K562 (cell line): ENCODE data around the gene COL4A2. TPM values are rescaled to one million over a fixed set of nuclear protein-coding genes. Genes with fewer than 3 reads are reported as not detected.

Source experiments
- ATAC-seq: fragments of 200-7000 bp; cut with Tn5 transposase; 3 replicates; pipeline ENCODE4 v1.9.1; 2020; ENCODE audit warnings: moderate library complexity
- BruUV-seq: library from RNA; stranded (reverse); fragments of 400-500 nt; replicated peaks from 2 replicates; lab custom pipeline; 2021; lab: Mats Ljungman, UMichigan
- CTCF ChIA-PET: fragments of 300-600 bp; formaldehyde crosslinking; extraction: SDS; loops from one replicate; lab custom pipeline; 2021; ENCODE audit warnings: low intra/inter-chr PET ratio; lab: Yijun Ruan, JAX
- POLR2A ChIA-PET: fragments of 300-600, 350-650 bp; sonication (Branson Sonifier 250); formaldehyde crosslinking; extraction: SDS; loops from one replicate; lab custom pipeline; 2021; ENCODE audit warnings: antibody characterized with exemption, inconsistent platforms; lab: Yijun Ruan, JAX
- DNase-seq, 4 experiments: peaks; one replicate each; pipeline versions ENCODE4 v3.0.0 to v3.0.0-alpha.2; 2011 to 2018; ENCODE audit warnings: low spot score in 3 of 4, mixed read lengths in 3 of 4; ENCODE audit errors: extremely low read depth in 1 of 4
- FAIRE-seq: peaks from 2 replicates; lab custom pipeline; 2011; peaks lifted over from hg19 to GRCh38; lab: Jason Lieb, UNC
- H2AFZ ChIP-seq: 2 replicates; pipeline ENCODE4 v1.6.0; 2011; ENCODE audit warnings: low read depth, low read length, control low read depth, inconsistent platforms
- H3K27ac ChIP-seq: fragments of 200-600 bp; 3 replicates; pipeline ENCODE4 v1.8.0; 2011; ENCODE audit warnings: low read depth, mild to moderate bottlenecking, control low read depth, inconsistent platforms, low read length, moderate library complexity, mixed read lengths; ENCODE audit errors: extremely low read depth
- H3K27me3 ChIP-seq, 2 experiments: fragments of 300-600 bp in 1 of 2; 2 replicates in 1 of 2; 3 replicates in 1 of 2; pipeline versions ENCODE4 v1.6.0 to v1.8.0; 2011; ENCODE audit warnings: inconsistent platforms in 2 of 2, low read length in 2 of 2, mild to moderate bottlenecking in 1 of 2, mixed read lengths in 1 of 2, moderate library complexity in 1 of 2; ENCODE audit not compliant: control insufficient read depth in 2 of 2, insufficient read depth in 2 of 2
- H3K36me3 ChIP-seq: fragments of 300-600 bp; 3 replicates; pipeline ENCODE4 v1.8.0; 2011; ENCODE audit warnings: mild to moderate bottlenecking, low read length, inconsistent platforms; ENCODE audit not compliant: control insufficient read depth, insufficient read depth
- H3K4me1 ChIP-seq, 2 experiments: fragments of 200-600 bp in 1 of 2; replicated peaks in 1 of 2; 2 replicates in 1 of 2; 3 replicates in 1 of 2; pipeline versions ENCODE4 v1.5.1 to v1.8.0; 2011; ENCODE audit warnings: inconsistent platforms in 2 of 2, low read length in 2 of 2, mild to moderate bottlenecking in 1 of 2, mixed read lengths in 1 of 2, moderate library complexity in 1 of 2; ENCODE audit not compliant: control insufficient read depth in 2 of 2, insufficient read depth in 2 of 2
- H3K4me2 ChIP-seq: 2 replicates; pipeline ENCODE4 v1.6.1; 2011; ENCODE audit warnings: low read length, control low read depth, inconsistent platforms, mixed read lengths; ENCODE audit not compliant: insufficient read depth
- H3K4me3 ChIP-seq: fragments of 200-600 bp; sonication (generic), shearing (Covaris generic); 2 replicates; pipeline ENCODE4 v1.5.1; 2016; ENCODE audit warnings: control low read depth, inconsistent platforms
- H3K79me2 ChIP-seq: fragments of 200-600 bp; 3 replicates; pipeline ENCODE4 v1.8.0; 2011; ENCODE audit warnings: low read length, inconsistent platforms; ENCODE audit not compliant: control insufficient read depth, insufficient read depth
- H3K9ac ChIP-seq, 2 experiments: 2 replicates each; pipeline versions ENCODE4 v1.6.0 to v1.6.1; 2011; ENCODE audit warnings: low read depth in 2 of 2, low read length in 2 of 2, control low read depth in 1 of 2, inconsistent platforms in 1 of 2, mild to moderate bottlenecking in 1 of 2, mixed read lengths in 1 of 2; ENCODE audit not compliant: insufficient read depth in 1 of 2
- H3K9me1 ChIP-seq: one replicate; pipeline ENCODE4 v1.6.0; 2011; ENCODE audit warnings: inconsistent platforms, mild to moderate bottlenecking, low read length, moderate library complexity; ENCODE audit not compliant: control insufficient read depth, insufficient read depth
- H3K9me3 ChIP-seq: replicated peaks from 2 replicates; pipeline ENCODE4 v1.5.1; 2011; ENCODE audit warnings: low read depth, low read length, inconsistent platforms; ENCODE audit not compliant: control insufficient read depth, insufficient read depth
- H4K20me1 ChIP-seq: replicated peaks from 2 replicates; pipeline ENCODE4 v1.6.1; 2011; ENCODE audit warnings: low read length, inconsistent platforms, mixed read lengths; ENCODE audit not compliant: control insufficient read depth, insufficient read depth
- BCLAF1 ChIP-seq, 2 experiments: fragments of 450-650 bp in 1 of 2; IDR thresholded peaks; 2 replicates each; pipeline ENCODE4 v1.6.1; 2011 to 2017; ENCODE audit warnings: low read depth in 2 of 2, antibody characterized with exemption in 1 of 2, borderline replicate concordance in 1 of 2, low read length in 1 of 2, mild to moderate bottlenecking in 1 of 2, mixed read lengths in 1 of 2; ENCODE audit not compliant: control insufficient read depth in 1 of 2
- FOXJ3 ChIP-seq: sonication (generic); formaldehyde crosslinking; IDR thresholded peaks from 2 replicates; pipeline ENCODE4 v1.4.0; 2020; ENCODE audit warnings: mild to moderate bottlenecking, missing genetic modification reagents
- GATAD2B ChIP-seq: fragments of 450-650 bp; IDR thresholded peaks from 2 replicates; pipeline ENCODE4 v1.6.1; 2017; ENCODE audit warnings: mild to moderate bottlenecking, borderline replicate concordance
- HMBOX1 ChIP-seq: sonication (generic); IDR thresholded peaks from 2 replicates; pipeline ENCODE4 v1.6.1; 2016
- HOMEZ ChIP-seq: fragments of 250-450 bp; sonication (Bioruptor Pico); IDR thresholded peaks from 2 replicates; pipeline ENCODE4 v1.4.0; 2020; ENCODE audit warnings: mild to moderate bottlenecking, moderate library complexity
- MYC ChIP-seq, 2 experiments: fragments of 250-450 bp in 1 of 2; sonication (Bioruptor Pico) in 1 of 2; IDR thresholded peaks; 2 replicates each; pipeline versions ENCODE4 v1.5.1 to v1.6.1; 2012 to 2021; ENCODE audit warnings: low read depth in 2 of 2, borderline replicate concordance in 1 of 2, improper control_type of control experiment in 1 of 2, low read length in 1 of 2, mild to moderate bottlenecking in 1 of 2, moderate library complexity in 1 of 2
- NUFIP1 ChIP-seq: fragments of 450-650 bp; IDR thresholded peaks from 2 replicates; pipeline ENCODE4 v1.6.1; 2018; ENCODE audit not compliant: partially characterized antibody
- POLR2A ChIP-seq: fragments of 450-650 bp; conservative IDR thresholded peaks from 2 replicates; pipeline ENCODE4 v1.6.1; 2016
- SMAD3 ChIP-seq: fragments of 450-650 bp; formaldehyde crosslinking; conservative IDR thresholded peaks from 2 replicates; pipeline ENCODE4 v1.4.0; 2020; ENCODE audit warnings: mild to moderate bottlenecking
- SMARCC2 ChIP-seq: fragments of 450-650 bp; IDR thresholded peaks from 2 replicates; pipeline ENCODE4 v1.6.1; 2017; ENCODE audit warnings: antibody characterized with exemption, moderate library complexity, mild to moderate bottlenecking, low read depth
- ZKSCAN3 ChIP-seq: fragments of 250-450 bp; sonication (Bioruptor Pico); IDR thresholded peaks from 2 replicates; pipeline ENCODE4 v1.4.0; 2020
- WGBS: fragments of 100-300 bp; shearing (Covaris generic); methylation state at CpG from one replicate; pipeline ENCODE4 v1.1.6; 2016; ENCODE audit warnings: low coverage, mixed read lengths; ENCODE audit not compliant: insufficient coverage; ENCODE audit errors: missing lambda C conversion rate; 5-methylcytosine and 5-hydroxymethylcytosine counted together
- in situ Hi-C: fragments of 300-500 bp; cut with MboI; formaldehyde crosslinking; loops from 4 replicates; pipeline ENCODE4 v1.15.0; 2018; ENCODE audit warnings: inconsistent platforms, mixed read lengths
- intact Hi-C: fragments of 100-400 bp; cut with micrococcal nuclease; formaldehyde crosslinking; loops from 2 replicates; pipeline ENCODE4 v1.14.2; 2022
- polyA plus RNA-seq, 8 experiments: library from polyadenylated mRNA; depleted of rRNA in 4 of 8; stranded (reverse) in 5 of 8; unstranded in 3 of 8; fragments of >200 nt; fragmentation: Nextera tagmentation in 2 of 8; fragmentation: Illumina TruSeq in 1 of 8; extraction: Ambion mirVana in 2 of 8; extraction: Trizol in 1 of 8; gene quantifications; 2 replicates each; pipeline versions ENCODE4 v1.2.1 to v1.2.3, GENCODE V29; 2011 to 2014; ENCODE audit warnings: inconsistent platforms in 1 of 8, missing spikeins in 1 of 8
- total RNA-seq, 7 experiments: library from RNA; depleted of rRNA in 6 of 7; stranded (reverse); fragments of >200 nt in 6 of 7; fragmentation: Illumina TruSeq in 2 of 7; extraction: Trizol in 2 of 7; gene quantifications; 2 replicates each; pipeline versions ENCODE4 v1.2.1 to v1.2.3, GENCODE V29; 2011 to 2021; ENCODE audit warnings: low replicate concordance in 1 of 7

COL4A2 gene
- total and polyA plus RNA-seq, 9 of the 15 experiments (the other 6 are each of a cell fraction or from before 2014, with no cell fraction given), result 0.13 to 15.2 (median 8.1) TPM

GRCh38 chr13:110341445-110342244 is 34.6 kb downstream of the COL4A2 start (continued):
- no peak for TF ChIP-seq GATAD2B
- no peak for TF ChIP-seq NUFIP1
- TF ChIP-seq SMAD3 (CRISPR knock-in tag), result no peak
- no peak for TF ChIP-seq SMARCC2
- TF ChIP-seq, all 486 proteins: peak for 0

- ATAC-seq (no peak), DNase-seq (no peak), FAIRE-seq (no peak)
- Histone ChIP-seq H3K27me3 (peaks cover 0 to 49% of the 10 kb centered on the region in 2 experiments), H3K4me2 (no peak overlapping the region), H4K20me1 (no peaks in the 10 kb centered on the region), H3K36me3 (no peaks in the 10 kb centered on the region), H3K9me3 (no peaks in the 10 kb centered on the region), H2AFZ (no peak overlapping the region), H3K4me3 (no peak overlapping the region), H3K9ac (no peak overlapping the region), H3K27ac (no peak overlapping the region), H3K9me1 (no peaks in the 10 kb centered on the region), H3K4me1 (no peaks in the 10 kb centered on the region), H3K79me2 (no peaks in the 10 kb centered on the region)
- ChIA-PET POLR2A (no interaction called here), CTCF (no interaction called here)
- WGBS, result 0% methylated on average over 9 of the region's 9 CpGs
- no TSS peak for BruUV-seq
- in situ Hi-C loops, result no loop called here
- intact Hi-C loops, result no loop called here
- TF ChIP-seq BCLAF1 (IDR thresholded peaks at IDR 0.05; ENCODE audit: borderline replicate concordance in 1 of 2, control insufficient read depth in 1 of 2, low read depth in 2 of 2, low read length in 1 of 2) (no peak), HOMEZ (CRISPR knock-in tag) (no peak), MYC (IDR thresholded peaks at IDR 0.05; ENCODE audit: low read depth, low read length) (no peak), MYC (CRISPR knock-in tag; IDR thresholded peaks at IDR 0.05; ENCODE audit: borderline replicate concordance, low read depth) (no peak), FOXJ3 (no peak), POLR2A (no peak), HMBOX1 (no peak), ZKSCAN3 (no peak)
Observed at GRCh38 chr13:110342474-110342873, 35.4 kb downstream of the COL4A2 start.
